CMK (cell line): ENCODE data around the gene LMO1.

Source experiments
- DNase-seq: peaks from one replicate; pipeline ENCODE4 v3.0.0-alpha.2; 2010; ENCODE audit warnings: low read depth

Gene LMO1

DNA sequence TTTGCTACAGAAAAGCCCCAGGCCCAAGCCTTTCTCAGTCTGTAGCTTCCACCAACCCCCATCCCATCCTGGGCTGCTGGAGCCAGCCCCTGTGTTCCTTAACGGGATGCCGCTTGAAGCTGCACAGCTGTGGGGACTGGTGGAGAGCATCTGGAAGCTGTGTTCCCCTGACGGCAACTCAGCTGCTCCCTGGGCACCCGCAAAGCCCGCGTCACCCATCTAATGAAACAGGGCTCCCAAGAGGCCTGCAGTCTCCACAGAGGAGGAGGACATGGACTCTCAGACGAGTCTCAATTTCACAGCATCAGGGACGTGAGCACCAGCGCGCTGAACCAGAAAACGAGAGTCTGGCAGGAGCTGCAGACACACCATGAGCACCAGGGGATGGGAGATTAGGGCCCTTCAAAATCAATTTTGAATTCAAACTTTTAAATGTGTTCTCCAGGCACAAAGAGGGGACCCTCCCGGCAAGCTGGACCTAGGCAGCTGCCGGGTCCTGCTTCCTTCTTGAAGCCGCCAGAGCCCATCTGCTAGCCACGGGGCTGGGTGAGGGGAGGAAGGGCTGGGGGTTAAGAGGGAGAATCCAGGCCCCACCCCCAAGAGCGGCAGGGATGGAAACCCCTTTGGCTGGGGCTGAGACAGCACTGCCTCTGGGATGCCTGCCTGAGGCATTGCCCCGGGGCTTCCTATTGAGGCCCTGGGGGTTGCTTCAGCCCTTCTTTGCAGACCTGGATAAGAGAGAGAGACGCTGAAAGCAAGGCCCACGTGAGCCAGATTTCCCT lies 21.0 kb downstream of the LMO1 start:
- DNase-seq: no peak

DNA sequence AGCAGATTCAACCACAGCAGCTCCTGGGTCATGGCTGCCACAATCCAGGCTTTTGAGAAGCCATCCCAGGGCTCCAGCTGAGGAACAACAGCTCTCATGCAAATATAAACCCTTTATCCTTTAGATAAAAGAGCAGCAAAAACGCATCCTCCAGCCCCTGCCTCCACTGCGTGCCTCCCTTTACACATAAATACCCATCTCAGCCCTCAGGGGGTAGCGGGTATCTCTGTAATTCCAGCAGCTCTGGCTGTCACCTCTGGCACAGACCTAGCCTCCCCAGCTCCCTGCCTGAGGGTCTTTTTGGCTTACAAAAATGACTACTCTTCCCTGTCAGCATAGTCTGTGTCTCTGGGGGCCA lies 21.6 kb downstream of the LMO1 start:
- DNase-seq: no peak

DNA sequence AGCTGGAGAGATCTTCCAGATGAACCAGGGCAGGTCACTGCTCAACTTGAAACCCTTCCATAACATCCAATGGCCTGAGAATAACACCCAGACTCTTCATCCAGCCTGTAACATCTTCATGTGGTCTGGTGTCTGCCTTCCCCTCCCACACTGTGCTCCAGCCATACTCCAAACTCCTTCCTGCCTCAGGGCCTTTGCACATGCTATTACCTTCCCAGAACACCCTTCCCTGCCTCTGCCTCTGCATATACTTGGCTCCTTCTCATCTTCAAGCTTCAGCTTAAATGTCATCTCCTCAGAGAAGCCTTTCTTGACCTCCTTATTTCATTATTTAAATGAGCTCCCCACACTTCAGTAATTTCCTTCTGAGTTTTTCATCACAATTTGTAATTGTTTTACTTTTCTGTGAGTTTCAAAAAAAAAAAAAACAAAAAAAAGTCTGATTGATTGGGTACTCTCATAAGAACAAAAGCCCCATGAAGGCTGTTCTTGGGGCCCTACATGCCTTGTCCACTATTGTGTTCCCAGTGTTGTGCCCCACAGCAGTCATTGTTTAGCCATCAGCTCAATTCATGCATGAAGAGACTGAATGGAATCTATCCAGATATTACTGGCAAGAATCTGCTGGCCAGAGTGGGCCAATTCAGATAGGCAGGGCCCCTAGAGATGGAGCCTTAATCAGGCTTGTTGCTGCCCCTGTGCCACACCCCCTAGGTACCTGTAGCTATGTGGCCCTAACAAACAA lies 22.1 kb downstream of the LMO1 start:
- no peak for DNase-seq

DNA sequence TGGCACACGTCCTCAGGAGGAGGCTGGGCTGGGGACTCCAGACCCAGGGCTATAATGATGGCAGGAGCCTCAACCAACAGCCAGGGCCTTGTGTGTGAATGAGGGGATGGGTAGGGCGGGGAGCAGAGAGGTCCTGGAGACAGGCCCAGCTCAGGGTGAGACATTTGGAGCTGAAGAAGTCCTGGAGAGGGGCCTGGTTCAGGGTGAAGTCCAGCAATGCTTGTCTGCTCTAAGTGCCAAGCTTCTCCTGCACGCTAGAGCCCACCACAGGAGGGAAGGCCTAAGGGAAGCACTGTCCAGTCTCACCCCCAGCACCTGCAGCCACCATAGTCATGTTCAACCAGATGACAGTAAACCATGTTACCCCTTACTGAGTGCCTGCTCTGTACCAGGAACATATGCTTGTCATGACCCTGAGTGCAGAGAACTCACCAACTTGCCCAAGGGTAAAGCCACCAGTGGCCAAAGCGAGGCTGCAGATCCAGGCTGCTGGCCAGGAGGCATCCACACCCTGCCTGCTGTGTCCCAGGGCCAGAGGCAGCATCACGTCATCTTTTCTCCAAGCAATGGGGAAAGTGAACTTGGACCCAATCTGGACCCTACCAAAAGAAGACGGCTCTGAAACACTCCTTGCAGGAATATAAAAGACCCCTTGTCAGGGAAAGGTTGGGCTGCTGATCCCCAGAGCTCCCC lies 24.0 kb downstream of the LMO1 start:
- DNase-seq: no peak

DNA sequence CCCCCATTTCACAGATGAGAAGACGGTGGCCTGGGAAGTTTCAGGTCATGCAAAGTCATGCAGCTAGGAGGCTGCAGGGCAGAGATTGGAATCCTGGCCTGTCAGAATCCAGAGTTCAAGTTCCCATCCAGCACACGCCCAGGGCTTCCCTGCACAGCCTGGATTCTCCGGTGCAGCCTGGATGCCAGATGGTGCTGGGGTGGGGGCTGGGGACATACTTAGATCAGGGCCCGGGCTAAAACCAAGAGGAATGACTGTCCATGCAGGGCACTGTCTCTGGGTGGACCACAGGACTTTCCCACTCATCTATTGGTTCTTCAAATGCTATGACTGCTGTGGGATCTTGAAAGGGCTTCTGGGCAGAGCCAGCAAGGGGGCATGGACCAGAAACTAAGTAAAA lies 24.6 kb downstream of the LMO1 start:
- DNase-seq: no peak

DNA sequence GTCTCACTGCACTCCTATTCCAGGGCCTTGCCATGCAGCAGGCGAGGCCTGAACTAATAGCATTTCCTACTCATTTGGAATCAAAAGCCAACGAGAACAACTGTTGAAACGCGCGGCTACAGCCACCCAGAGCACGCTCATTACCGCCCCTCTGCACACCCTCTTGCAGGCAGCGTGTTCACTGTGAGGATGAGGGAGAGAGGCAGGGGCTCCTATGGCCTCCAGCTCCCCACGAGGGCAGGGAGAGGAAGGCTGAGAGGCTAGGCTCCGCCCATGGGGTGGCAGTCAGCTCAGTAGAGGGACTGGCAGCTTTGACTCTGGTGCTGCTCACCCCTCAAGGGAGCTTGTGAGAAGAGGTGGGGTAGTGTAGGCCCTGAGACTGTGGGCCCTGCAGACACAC lies 26.2 kb downstream of the LMO1 start:
- DNase-seq: no peak

DNA sequence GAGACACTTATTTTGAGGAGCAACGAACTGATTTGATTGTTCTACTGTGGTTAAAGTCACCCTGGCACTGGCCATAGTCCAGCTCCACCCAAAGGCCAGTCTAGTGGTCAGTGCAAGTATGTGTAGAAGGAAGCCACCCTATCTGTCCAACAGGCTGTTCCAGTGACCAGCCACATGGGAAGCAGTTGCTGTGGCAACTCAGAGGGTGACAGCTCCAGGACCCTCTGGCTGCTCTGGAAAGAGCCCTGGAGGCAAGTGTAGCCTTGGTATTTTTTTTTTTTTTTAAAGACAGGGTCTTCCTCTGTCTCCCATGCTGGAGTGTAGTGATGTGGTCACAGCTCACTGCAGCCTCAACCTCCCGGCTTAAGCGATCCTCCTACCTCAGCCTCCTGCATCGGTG lies 27.8 kb downstream of the LMO1 start:
- DNase-seq: no peak

DNA sequence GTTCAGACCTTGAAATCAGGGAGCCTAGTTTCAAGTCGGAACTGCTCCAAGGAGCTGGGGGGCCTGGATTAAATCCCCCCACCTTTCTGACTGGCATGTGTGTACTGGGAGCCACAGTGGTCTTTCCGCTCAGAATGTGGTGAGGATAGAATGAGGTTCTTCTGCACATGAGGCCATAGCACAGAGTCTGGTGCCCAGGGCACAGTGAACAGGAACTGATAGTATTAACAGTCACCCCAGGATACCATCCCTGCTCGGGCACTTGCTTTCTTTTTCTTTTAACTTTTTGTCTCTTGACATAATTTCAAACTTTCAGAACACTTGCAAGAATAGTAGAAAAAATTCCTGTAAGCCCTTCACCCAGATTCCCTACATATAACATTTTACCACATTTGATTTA lies 28.8 kb downstream of the LMO1 start:
- no peak for DNase-seq

DNA sequence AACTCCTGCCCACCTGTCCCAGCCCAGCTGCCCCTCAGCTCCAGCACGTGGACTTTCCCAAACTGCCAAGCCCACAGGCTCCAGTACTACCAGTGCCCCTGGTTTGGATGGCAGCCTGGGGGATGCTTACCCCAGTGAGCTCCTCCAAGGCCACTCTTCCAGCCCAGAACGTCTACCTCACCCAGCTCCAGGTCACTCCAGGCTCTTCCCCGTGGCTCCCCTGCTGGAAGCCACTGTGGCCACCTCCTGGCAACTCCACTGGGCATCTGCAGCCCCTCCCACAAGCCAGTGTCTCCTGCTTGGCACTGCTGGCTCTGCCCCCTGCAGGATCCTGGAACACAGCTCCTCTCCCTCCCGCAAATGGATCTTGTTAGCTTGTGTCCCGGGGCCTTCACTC lies 29.3 kb downstream of the LMO1 start:
- DNase-seq: no peak

DNA sequence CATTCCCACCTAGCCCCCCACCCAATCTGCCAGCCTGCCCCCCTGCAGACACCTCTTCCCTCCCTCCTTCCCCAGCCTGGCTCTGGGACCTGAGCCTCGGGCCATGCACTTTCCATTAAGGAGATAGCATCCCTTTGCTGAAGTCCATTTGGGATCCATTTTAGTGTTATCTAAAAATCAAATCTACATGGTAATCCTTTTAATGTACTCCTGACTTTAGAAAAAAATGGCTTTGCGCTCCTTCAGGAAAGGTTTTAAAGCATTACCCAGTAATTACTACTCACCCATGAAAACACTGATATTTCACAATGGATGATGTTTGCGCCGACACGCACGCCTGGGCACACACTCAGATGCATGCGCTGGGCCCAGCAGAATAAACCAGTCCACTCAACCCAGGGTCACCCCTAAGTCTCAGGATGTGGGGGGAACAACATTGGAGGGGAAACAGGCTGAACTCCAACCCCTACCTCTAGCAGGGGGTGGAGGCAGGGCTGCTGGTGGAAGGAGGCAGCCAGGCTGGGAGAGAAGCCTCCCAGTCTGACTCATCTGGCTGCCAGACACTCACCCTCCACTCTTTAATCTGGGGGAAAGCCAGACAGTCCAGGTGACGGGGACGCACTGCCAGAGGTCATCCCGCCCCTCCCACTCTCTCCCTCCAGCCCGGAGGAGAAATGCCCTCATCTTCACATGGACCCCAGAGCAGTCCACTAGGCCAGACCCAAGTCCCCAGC lies 29.8 kb downstream of the LMO1 start:
- DNase-seq: no peak

DNA sequence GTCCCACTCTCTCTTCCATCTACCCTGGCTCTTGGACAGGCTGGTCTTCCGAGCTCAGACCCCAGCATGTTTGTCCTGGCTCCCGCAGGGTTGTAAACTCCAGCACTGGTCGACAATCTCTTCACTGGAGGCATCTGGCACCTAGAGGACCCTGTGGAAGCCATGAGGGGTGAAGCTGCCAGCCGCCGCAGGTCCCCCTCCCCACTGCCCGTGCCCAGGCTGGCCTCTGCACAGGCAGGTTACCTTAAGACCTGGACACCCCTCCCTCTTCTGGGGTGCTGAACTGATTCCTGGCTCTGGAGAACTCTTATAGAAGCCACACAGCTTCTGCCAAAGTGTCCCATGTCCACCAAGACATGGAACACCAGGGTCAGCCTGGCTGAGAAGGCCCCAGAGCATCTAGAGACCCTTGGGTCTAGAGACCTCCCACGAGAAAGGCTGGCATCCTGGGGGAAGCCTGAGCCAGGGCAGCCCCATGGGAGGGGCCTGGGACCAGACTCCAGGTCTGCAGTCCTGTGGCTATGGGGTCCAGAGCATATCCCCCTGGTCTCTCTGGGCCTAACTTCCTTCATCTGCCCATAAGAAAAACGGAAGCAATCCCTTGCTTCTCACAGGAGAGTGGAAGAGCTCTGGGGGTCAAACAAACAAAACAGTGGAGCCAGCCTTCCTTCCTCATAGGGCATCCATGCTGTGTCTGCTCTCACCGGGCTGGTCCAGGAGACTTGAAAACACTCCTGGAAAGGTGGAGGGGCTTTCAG lies 30.6 kb downstream of the LMO1 start:
- no peak for DNase-seq

DNA sequence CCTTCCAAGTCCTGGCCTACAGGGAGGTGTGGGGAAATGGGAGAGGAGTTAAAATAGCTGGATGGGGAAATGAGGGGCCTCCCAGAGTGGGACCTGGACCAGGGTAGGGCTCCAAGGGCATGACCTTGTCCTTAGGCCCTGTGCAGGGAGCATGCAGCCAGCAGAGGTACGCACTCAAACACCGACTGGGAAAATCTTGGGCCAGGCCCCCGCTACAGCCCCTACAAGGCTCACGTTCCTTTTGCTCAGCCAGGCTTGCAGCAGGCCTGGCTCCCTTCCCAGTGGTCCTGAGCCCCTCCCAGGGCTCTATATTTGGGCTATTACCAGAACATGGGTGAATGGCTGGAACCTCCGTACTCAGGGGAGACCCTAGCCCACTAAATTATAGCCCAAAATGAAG lies 31.3 kb downstream of the LMO1 start:
- no peak for DNase-seq

DNA sequence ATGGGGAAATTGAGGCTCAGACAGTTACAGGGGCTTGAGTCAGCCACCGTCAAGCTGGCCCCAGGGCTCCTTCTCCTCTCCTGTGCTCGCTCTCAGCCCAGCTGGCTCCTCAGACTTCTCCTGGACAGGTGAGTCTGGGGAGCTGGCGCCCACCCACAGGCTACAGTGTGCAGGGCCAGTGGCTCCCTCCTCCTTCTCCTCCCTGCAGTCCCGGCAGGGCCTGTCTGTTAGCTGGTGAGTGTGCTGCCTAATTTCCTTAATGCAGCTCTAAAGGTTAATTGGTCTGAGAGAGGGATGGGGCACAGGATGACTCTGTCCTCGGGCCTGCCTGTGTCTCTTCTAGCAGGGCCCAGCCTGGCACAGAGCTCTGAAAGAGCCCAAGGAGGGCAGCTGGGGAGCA lies 31.7 kb downstream of the LMO1 start:
- DNase-seq: no peak

DNA sequence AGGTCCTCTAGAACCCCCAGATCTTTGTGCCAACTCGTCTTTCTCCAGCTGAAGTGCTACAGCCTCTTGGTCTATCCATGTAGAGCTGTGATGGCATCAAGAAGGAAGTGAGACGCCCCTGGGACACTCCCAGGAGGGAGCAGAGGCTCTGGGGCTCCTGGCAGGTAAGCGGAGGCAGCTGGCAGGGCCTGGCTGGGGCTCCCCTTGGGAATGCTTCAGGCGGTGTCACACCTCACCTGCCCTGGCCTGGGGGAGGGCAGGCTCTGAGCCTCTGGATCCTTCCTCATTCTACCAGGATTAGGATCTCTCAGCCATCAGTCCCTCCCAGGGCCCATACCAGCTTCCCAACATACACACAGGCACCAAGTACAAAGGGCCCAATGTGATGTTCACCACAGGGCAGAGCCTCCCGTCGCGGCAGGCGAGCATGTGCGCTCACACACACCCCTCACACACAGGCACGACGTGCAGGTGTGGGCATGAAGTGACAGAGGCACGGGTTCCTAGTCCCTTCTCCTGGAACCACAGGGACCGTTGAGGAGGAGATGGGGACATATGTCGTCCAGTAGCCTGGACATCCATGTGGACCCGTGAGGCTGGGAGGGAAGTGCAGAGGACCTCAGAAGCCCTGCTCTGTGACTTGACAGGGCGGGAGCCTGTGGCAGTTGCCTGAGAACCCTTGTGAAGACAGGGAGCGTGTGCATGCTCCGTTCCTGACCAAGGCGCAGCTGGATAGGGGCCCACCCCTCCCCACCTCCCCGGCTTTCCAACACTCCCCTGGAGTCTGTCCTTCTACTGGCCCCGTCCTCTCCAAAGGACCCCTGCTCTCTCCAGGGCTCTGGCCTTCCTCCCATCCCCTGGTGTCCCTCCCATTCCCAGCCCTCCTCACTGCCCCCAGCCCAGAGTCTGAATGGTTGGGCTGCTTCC lies 32.5 kb downstream of the LMO1 start:
- DNase-seq: no peak

DNA sequence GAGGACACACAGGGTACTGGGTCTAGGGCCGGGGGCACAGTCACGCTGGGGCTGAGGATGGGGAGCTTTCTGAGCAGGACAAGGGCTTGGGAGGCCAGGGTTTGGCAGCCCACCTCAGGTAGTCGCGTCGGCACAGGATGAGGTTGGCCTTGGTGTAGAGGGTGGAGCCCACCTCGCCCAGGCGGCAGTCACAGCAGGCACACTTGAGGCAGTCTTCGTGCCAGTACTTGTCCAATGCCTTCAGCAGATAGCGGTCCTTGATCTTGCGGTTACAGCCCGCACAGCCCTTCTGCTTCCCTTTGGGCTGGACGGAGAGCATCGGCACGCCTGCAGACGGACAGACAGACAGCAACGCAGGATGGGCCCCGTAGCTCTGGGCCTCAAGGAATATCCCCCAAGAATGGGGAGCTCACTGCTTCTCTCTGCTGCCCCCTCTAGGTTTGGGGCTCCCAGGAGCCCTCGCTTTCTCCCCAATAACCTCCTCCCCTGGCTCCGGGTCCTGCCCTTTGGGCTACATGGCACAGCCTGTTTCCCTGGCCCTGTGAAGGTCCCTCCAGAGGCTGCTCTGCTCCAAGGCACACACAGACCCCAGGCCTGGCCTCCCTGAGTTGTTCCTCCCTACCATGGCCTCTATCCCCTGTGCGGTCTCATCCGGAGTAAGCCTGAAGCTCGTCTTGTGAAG lies 33.4 kb downstream of the LMO1 start:
- DNase-seq: peak; percentile 22

DNA sequence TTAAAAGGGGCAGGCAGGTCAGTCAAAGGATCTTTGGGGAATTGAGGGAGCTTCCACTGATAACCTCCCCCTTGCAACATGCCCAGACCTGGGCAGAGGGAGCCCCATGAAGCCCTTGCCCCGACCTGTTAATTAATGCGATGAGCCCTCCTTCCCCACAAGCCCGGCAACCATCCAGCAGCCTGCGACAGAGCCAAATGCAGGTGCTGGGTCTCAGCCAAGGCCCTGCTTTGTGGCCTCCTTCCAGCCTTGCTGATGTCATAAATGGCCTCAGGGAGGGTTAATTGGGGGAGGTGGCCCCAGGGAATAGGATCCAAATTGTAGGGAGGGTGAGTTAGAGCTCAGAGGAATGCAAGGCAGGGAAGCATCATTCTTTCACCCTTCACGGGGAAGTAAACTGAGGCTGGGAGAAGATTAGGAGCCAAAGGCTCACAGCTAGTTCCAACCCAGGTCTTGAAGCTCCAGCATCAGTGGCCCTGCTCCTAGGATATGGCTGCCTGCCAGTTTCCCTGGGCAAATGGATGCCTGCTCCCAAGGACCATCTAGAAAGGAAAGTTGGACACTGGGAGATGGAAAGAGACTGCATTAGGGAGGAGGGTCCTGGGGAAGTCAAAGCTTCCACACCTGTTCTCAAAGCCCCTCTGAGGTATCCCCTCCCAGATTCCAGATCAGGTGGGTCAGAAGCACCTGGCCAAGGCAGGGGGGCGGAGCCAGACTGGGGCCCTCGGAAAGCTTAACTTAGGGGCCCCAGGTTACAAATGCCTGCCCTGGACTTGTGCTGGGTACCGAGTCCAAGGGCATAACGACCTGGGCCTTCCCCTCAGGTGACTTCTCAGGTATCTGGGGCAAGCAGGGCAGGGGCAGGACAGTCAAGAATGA lies 34.1 kb downstream of the LMO1 start:
- no peak for DNase-seq

DNA sequence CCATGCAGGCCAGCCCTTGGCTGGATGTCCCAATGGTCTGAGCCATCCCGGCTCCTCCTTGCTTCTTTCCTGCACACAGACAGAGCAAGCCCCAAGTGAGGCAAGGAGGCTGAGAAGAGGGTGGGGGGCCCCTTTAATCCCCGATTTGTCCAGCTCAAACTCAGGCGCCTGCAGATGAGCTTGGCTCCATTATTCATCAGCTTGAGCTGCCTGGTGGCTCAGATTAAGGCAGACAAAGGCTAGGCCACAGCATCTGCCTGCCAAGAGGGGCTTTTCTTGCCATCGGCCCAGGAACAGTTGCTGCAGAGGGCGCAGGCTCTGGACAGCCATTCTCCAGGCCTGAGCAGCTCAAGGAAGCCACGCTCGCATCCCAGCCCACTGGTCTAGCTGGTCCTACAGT lies 35.4 kb downstream of the LMO1 start:
- DNase-seq: no peak

DNA sequence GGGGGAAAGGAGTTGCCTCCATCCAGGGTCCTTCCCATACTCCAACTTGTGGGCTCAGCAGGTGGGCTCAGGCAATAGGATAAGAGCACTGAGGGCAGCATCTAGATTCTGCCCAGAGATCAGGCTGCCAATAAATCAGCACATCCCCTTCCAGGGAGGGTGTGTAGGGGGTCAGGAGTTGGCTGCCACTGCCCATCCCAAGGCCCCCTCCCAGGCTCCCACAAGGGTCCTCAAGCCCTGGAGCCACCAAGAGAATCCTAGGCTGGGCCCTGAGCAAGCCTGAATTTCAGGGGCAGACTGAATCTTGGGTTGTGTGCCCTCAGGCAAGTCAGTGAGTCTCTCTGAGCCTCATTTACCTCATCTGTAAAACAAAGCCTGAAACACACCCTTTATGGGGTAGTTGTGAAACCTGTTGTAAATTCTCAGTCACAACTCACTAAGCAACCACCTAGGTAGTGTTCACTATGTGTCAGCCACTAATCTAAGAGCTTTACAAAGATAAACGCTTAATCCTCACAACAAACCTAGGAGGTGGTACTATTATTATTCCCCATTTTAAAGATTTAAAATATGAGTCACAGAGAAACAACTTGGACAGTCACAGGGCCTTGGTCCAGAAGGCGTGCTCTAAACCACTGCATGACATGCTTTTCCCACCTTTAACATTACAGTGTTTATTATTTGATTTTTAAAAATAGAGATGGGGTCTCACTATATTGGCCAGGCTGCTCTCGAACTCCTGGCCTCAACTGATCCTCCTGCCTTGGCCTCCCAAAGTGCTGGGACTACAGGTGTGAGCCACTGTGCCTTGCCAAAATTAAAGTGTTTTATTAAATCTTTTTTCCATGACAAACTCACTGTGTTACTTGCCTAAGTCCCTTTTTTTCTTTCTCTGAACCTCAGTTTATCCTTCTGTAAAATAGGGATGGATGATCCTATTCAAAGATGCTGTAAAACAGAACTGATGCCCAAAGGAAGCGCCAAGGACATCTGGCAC lies 36.2 kb downstream of the LMO1 start:
- no peak for DNase-seq
